Upper lobe of right lung (tissue), 1 donor: Measurements from ENCODE around the gene PEAK1. TPM values are rescaled to one million over a fixed set of nuclear protein-coding genes. Genes with fewer than 3 reads are reported as not detected.
"Not testable (repeated sequence)": the region's sequence is repeated elsewhere in the genome, so short reads cannot be mapped to it uniquely, and the experiment has no call there.

ENCODE experiments used
- ATAC-seq: fragments of 200-7000 bp; cut with Tn5 transposase; one replicate; pipeline ENCODE4 v1.9.1; 2020; ENCODE audit warnings: mild to moderate bottlenecking, moderate library complexity
- DNase-seq: peaks from one replicate; pipeline ENCODE4 v3.0.0-alpha.2; 2020
- H3K27ac ChIP-seq: fragments of 200-600 bp; one replicate; pipeline ENCODE4 v1.8.0; 2022
- H3K27me3 ChIP-seq: fragments of 200-600 bp; one replicate; pipeline ENCODE4 v1.8.0; 2022; ENCODE audit warnings: mild to moderate bottlenecking
- H3K36me3 ChIP-seq: fragments of 200-600 bp; one replicate; pipeline ENCODE4 v1.8.0; 2022
- H3K4me1 ChIP-seq: fragments of 200-600 bp; one replicate; pipeline ENCODE4 v1.8.0; 2022
- H3K4me3 ChIP-seq: fragments of 200-600 bp; one replicate; pipeline ENCODE4 v1.8.0; 2022; ENCODE audit warnings: mild to moderate bottlenecking
- H3K9me3 ChIP-seq: fragments of 200-600 bp; one replicate; pipeline ENCODE4 v1.8.0; 2022
- CTCF ChIP-seq: fragments of 200-600 bp; IDR thresholded peaks from one replicate; pipeline ENCODE4 v1.8.0; 2022; ENCODE audit warnings: antibody characterized with exemption
- intact Hi-C: fragments of 100-400 bp; cut with DNase I; formaldehyde crosslinking; loops from one replicate; pipeline ENCODE4 v1.11.0; 2022
- total RNA-seq: library from RNA; stranded (reverse); fragmentation: NEBNext Ultra II Directional; extraction: Animal tissue kit (Norgen Biotek cat#: 25700); gene quantifications from one replicate; pipeline ENCODE4 v1.2.1, GENCODE V29; 2021
- donor health status: DM: no; HTN: yes; CAD: no; lungs with severe emphysema.

The PEAK1 gene
- total RNA-seq, 1 donor from 2014 or later = 139 TPM

GRCh38 chr15:77276096-77276495 is 143.8 kb downstream of the PEAK1 start:
- intact Hi-C loops = no loop called here
- TF ChIP-seq CTCF = no peak
- H3K36me3 ChIP-seq = peaks cover 9% of the 10 kb centered on the region
- no peak overlapping the region for H3K27ac ChIP-seq
- no peak for DNase-seq
- no peaks in the 10 kb centered on the region for H3K9me3 ChIP-seq
- no peak for ATAC-seq
- H3K27me3 ChIP-seq = no peaks in the 10 kb centered on the region
- H3K4me3 ChIP-seq = no peak overlapping the region
- H3K4me1 ChIP-seq = no peaks in the 10 kb centered on the region

- DNase-seq, H3K36me3 ChIP-seq, intact Hi-C loops, ATAC-seq, H3K27ac ChIP-seq, H3K4me1 ChIP-seq, H3K9me3 ChIP-seq, H3K4me3 ChIP-seq, H3K27me3 ChIP-seq: not testable (repeated sequence)
Observed at GRCh38 chr15:77273136-77273535, 146.8 kb downstream of the PEAK1 start.

- TF ChIP-seq CTCF = no peak
- Histone ChIP-seq H3K36me3 (no peaks in the 10 kb centered on the region), H3K9me3 (no peaks in the 10 kb centered on the region), H3K27ac (no peak overlapping the region), H3K4me3 (no peak overlapping the region), H3K4me1 (no peaks in the 10 kb centered on the region), H3K27me3 (no peaks in the 10 kb centered on the region)
- ATAC-seq (no peak), DNase-seq (no peak)
- intact Hi-C loops = no loop called here
Observed at GRCh38 chr15:77266708-77267386, 153.1 kb downstream of the PEAK1 start.

GRCh38 chr15:77255385-77255784 is 164.5 kb downstream of the PEAK1 start:
- Histone ChIP-seq H3K9me3 (no peaks in the 10 kb centered on the region), H3K4me3 (no peak overlapping the region), H3K27ac (no peak overlapping the region), H3K4me1 (peaks cover 4% of the 10 kb centered on the region), H3K27me3 (no peaks in the 10 kb centered on the region), H3K36me3 (peaks cover 10% of the 10 kb centered on the region)
- no peak for DNase-seq
- TF ChIP-seq CTCF = no peak
- intact Hi-C loops = no loop called here
- no peak for ATAC-seq

GRCh38 chr15:77251662-77252061 is 168.2 kb downstream of the PEAK1 start:
- intact Hi-C loops = no loop called here
- DNase-seq (no peak), ATAC-seq (no peak)
- Histone ChIP-seq H3K4me3 (no peak overlapping the region), H3K36me3 (peaks cover 10% of the 10 kb centered on the region), H3K9me3 (no peaks in the 10 kb centered on the region), H3K27ac (no peak overlapping the region), H3K27me3 (no peaks in the 10 kb centered on the region), H3K4me1 (no peaks in the 10 kb centered on the region)
- no peak for TF ChIP-seq CTCF

GRCh38 chr15:77247116-77247515 is 172.8 kb downstream of the PEAK1 start:
- H3K27me3 ChIP-seq = no peaks in the 10 kb centered on the region
- no peak overlapping the region for H3K4me3 ChIP-seq
- ATAC-seq (no peak), DNase-seq (no peak)
- H3K4me1 ChIP-seq = no peaks in the 10 kb centered on the region
- peaks cover 6% of the 10 kb centered on the region for H3K36me3 ChIP-seq
- intact Hi-C loops = no loop called here
- no peaks in the 10 kb centered on the region for H3K9me3 ChIP-seq
- H3K27ac ChIP-seq = no peak overlapping the region
- no peak for TF ChIP-seq CTCF
